IMR-90 (cell line): ENCODE measurements around the gene PTPRN2. TPM values are rescaled to one million over a fixed set of nuclear protein-coding genes. Genes with fewer than 3 reads are reported as not detected.

Source experiments
- ATAC-seq: fragments of 200-7000 bp; cut with Tn5 transposase; 2 replicates; pipeline ENCODE4 v1.9.1; 2020; ENCODE audit warnings: low read depth, mild to moderate bottlenecking, moderate library complexity
- BruUV-seq: library from RNA; stranded (reverse); fragments of 400-500 nt; replicated peaks from 2 replicates; lab custom pipeline; 2021; lab: Mats Ljungman, UMichigan
- CTCF ChIA-PET: fragments of 300-600 bp; formaldehyde crosslinking; extraction: SDS; loops from one replicate; lab custom pipeline; 2021; ENCODE audit warnings: antibody characterized with exemption; lab: Yijun Ruan, JAX
- POLR2A ChIA-PET: fragments of 300-600 bp; sonication (Branson Sonifier 250); formaldehyde crosslinking; loops from one replicate; lab custom pipeline; 2022; ENCODE audit warnings: antibody characterized with exemption; ENCODE audit not compliant: unreplicated experiment; lab: Charles Lee
- DNase-seq: peaks from one replicate; pipeline ENCODE4 v3.0.0; 2013
- H2AFZ ChIP-seq: replicated peaks from 2 replicates; pipeline ENCODE3; 2013; ENCODE audit warnings: low read length, mild to moderate bottlenecking; ENCODE audit not compliant: poor library complexity
- H2AK5ac ChIP-seq: 2 replicates; pipeline ENCODE4 v1.6.1; 2013; ENCODE audit warnings: low read depth, low read length, inconsistent platforms
- H2AK9ac ChIP-seq: replicated peaks from 2 replicates; pipeline ENCODE3; 2013; ENCODE audit warnings: mild to moderate bottlenecking, low read depth, low read length, moderate library complexity; ENCODE audit not compliant: poor library complexity
- H2BK120ac ChIP-seq: 2 replicates; pipeline ENCODE4 v1.6.1; 2013; ENCODE audit warnings: low read depth, low read length, inconsistent platforms
- H2BK15ac ChIP-seq: 3 replicates; pipeline ENCODE4 v1.6.1; 2013; ENCODE audit warnings: low read depth, low read length, inconsistent platforms
- H2BK20ac ChIP-seq: 2 replicates; pipeline ENCODE4 v1.6.1; 2013; ENCODE audit warnings: low read depth, mild to moderate bottlenecking, inconsistent platforms, low read length, moderate library complexity
- H2BK5ac ChIP-seq: 2 replicates; pipeline ENCODE4 v1.6.1; 2013; ENCODE audit warnings: mild to moderate bottlenecking, low read depth, low read length, inconsistent platforms; ENCODE audit not compliant: poor library complexity, severe bottlenecking
- H3K14ac ChIP-seq: replicated peaks from 2 replicates; pipeline ENCODE4 v1.6.1; 2013; ENCODE audit warnings: low read depth, low read length, inconsistent platforms
- H3K18ac ChIP-seq: 2 replicates; pipeline ENCODE4 v1.6.1; 2013; ENCODE audit warnings: low read depth, low read length, control low read depth
- H3K23ac ChIP-seq: 2 replicates; pipeline ENCODE4 v1.6.1; 2013; ENCODE audit warnings: low read depth, low read length, inconsistent platforms
- H3K27ac ChIP-seq: 2 replicates; pipeline ENCODE4 v1.5.1; 2013; ENCODE audit warnings: mild to moderate bottlenecking, control low read depth, low read length; ENCODE audit not compliant: insufficient read depth
- H3K27me3 ChIP-seq: 2 replicates; pipeline ENCODE4 v1.6.1; 2013; ENCODE audit warnings: low read length; ENCODE audit not compliant: control insufficient read depth, insufficient read depth
- H3K36me3 ChIP-seq: 2 replicates; pipeline ENCODE4 v1.6.1; 2013; ENCODE audit warnings: low read length, mixed read lengths; ENCODE audit not compliant: control insufficient read depth, insufficient read depth
- H3K4ac ChIP-seq: 2 replicates; pipeline ENCODE4 v1.6.1; 2013; ENCODE audit warnings: low read depth, low read length, inconsistent platforms
- H3K4me1 ChIP-seq: 2 replicates; pipeline ENCODE4 v1.6.1; 2013; ENCODE audit warnings: low read length, mixed read lengths; ENCODE audit not compliant: control insufficient read depth, insufficient read depth
- H3K4me2 ChIP-seq: 2 replicates; pipeline ENCODE4 v1.6.1; 2013; ENCODE audit warnings: low read depth, mild to moderate bottlenecking, control low read depth, low read length, moderate library complexity
- H3K4me3 ChIP-seq: 2 replicates; pipeline ENCODE4 v1.5.1; 2013; ENCODE audit warnings: low read depth, mild to moderate bottlenecking, control low read depth, low read length, moderate library complexity; ENCODE audit not compliant: insufficient read depth
- H3K56ac ChIP-seq: 2 replicates; pipeline ENCODE4 v1.6.1; 2013; ENCODE audit warnings: low read length, inconsistent platforms; ENCODE audit not compliant: insufficient read depth; ENCODE audit errors: extremely low read depth
- H3K79me1 ChIP-seq, 2 experiments: 2 replicates each; pipeline ENCODE4 v1.6.1; 2013; ENCODE audit warnings: low read length in 2 of 2, inconsistent platforms in 1 of 2, low read depth in 1 of 2
- H3K9ac ChIP-seq: 2 replicates; pipeline ENCODE4 v1.6.1; 2013; ENCODE audit warnings: low read depth, low read length, control low read depth
- H3K9me1 ChIP-seq: 2 replicates; pipeline ENCODE4 v1.6.1; 2013; ENCODE audit warnings: low read length, inconsistent platforms; ENCODE audit not compliant: insufficient read depth
- H3K9me3 ChIP-seq: 2 replicates; pipeline ENCODE4 v1.6.1; 2013; ENCODE audit warnings: low read length; ENCODE audit not compliant: control insufficient read depth, insufficient read depth
- H4K20me1 ChIP-seq: 2 replicates; pipeline ENCODE4 v1.6.1; 2013; ENCODE audit warnings: low read length, inconsistent platforms; ENCODE audit not compliant: insufficient read depth
- H4K5ac ChIP-seq: 2 replicates; pipeline ENCODE4 v1.6.1; 2013; ENCODE audit warnings: mild to moderate bottlenecking, low read depth, low read length, control low read depth
- H4K8ac ChIP-seq, 2 experiments: 2 replicates each; pipeline ENCODE4 v1.6.1; 2013; ENCODE audit warnings: low read depth in 2 of 2, low read length in 2 of 2, control low read depth in 1 of 2, inconsistent platforms in 1 of 2
- H4K91ac ChIP-seq: 2 replicates; pipeline ENCODE4 v1.6.1; 2013; ENCODE audit warnings: low read depth, low read length, inconsistent platforms; ENCODE audit not compliant: insufficient read depth
- CEBPB ChIP-seq: IDR thresholded peaks from 2 replicates; pipeline ENCODE4 v1.6.1; 2012; ENCODE audit warnings: low read depth, low read length, improper control_type of control experiment
- MXI1 ChIP-seq: IDR thresholded peaks from 2 replicates; pipeline ENCODE4 v1.6.1; 2012; ENCODE audit warnings: low read depth, mild to moderate bottlenecking, low read length, moderate library complexity, borderline replicate concordance
- NFE2L2 ChIP-seq: fragments of 150-350 bp; IDR thresholded peaks from 2 replicates; pipeline ENCODE4 v1.6.1; 2016; ENCODE audit warnings: low read depth, mild to moderate bottlenecking, low read length
- RCOR1 ChIP-seq: IDR thresholded peaks from 2 replicates; pipeline ENCODE4 v1.6.1; 2012; ENCODE audit warnings: mild to moderate bottlenecking, low read length, improper control_type of control experiment; ENCODE audit not compliant: insufficient replicate concordance
- SMC3 ChIP-seq: fragments of 150-350 bp; IDR thresholded peaks from 2 replicates; pipeline ENCODE4 v1.6.1; 2016; ENCODE audit warnings: low read depth, mild to moderate bottlenecking, antibody characterized with exemption, low read length, moderate library complexity
- WGBS, 2 experiments: methylation state at CpG; one replicate each; pipeline versions ENCODE4 v1.1.5 to v1.1.7; 2013; ENCODE audit warnings: missing lambda C conversion rate in 2 of 2; ENCODE audit not compliant: insufficient read length in 1 of 2; ENCODE audit errors: extremely low coverage in 2 of 2; 5-methylcytosine and 5-hydroxymethylcytosine counted together
- dilution Hi-C: fragments of 300-500 bp; cut with HindIII; formaldehyde crosslinking; loops from one replicate; pipeline ENCODE4 v1.14.3; 2018; ENCODE audit warnings: low sequenced_read_pairs; ENCODE audit not compliant: unreplicated experiment
- in situ Hi-C: fragments of 300-500 bp; cut with MboI; formaldehyde crosslinking; loops from 3 replicates; pipeline ENCODE4 v1.14.3; 2019; ENCODE audit warnings: low sequenced_read_pairs, inconsistent platforms, mixed read lengths
- intact Hi-C: fragments of 100-400 bp; cut with micrococcal nuclease; formaldehyde crosslinking; loops from 2 replicates; pipeline ENCODE4 v1.10.0; 2022
- polyA plus RNA-seq, 3 experiments: library from polyadenylated mRNA; depleted of rRNA; stranded (reverse); fragments of >200 nt; gene quantifications; 2 replicates each; pipeline ENCODE4 v1.2.3, GENCODE V29; 2012; ENCODE audit warnings: low replicate concordance in 1 of 3
- total RNA-seq: library from RNA; depleted of rRNA; stranded (reverse); fragments of >200 nt; gene quantifications from 2 replicates; pipeline ENCODE4 v1.2.3, GENCODE V29; 2012
- TF ChIP-seq, protein P1 (sequence below): fragments of 150-350 bp; IDR thresholded peaks from 2 replicates; pipeline ENCODE4 v1.6.1; 2016; ENCODE audit warnings: low read depth, mild to moderate bottlenecking, low read length, moderate library complexity, borderline replicate concordance
- TF ChIP-seq, protein P2 (sequence below): conservative IDR thresholded peaks from 2 replicates; pipeline ENCODE4 v1.5.1; 2012; ENCODE audit warnings: mild to moderate bottlenecking, low read depth, low read length, improper control_type of control experiment

PTPRN2 gene
- total and polyA plus RNA-seq, 2 of the 4 experiments (the other 2 are of a cell fraction): 0.03 TPM; not detected in 1

DNA sequence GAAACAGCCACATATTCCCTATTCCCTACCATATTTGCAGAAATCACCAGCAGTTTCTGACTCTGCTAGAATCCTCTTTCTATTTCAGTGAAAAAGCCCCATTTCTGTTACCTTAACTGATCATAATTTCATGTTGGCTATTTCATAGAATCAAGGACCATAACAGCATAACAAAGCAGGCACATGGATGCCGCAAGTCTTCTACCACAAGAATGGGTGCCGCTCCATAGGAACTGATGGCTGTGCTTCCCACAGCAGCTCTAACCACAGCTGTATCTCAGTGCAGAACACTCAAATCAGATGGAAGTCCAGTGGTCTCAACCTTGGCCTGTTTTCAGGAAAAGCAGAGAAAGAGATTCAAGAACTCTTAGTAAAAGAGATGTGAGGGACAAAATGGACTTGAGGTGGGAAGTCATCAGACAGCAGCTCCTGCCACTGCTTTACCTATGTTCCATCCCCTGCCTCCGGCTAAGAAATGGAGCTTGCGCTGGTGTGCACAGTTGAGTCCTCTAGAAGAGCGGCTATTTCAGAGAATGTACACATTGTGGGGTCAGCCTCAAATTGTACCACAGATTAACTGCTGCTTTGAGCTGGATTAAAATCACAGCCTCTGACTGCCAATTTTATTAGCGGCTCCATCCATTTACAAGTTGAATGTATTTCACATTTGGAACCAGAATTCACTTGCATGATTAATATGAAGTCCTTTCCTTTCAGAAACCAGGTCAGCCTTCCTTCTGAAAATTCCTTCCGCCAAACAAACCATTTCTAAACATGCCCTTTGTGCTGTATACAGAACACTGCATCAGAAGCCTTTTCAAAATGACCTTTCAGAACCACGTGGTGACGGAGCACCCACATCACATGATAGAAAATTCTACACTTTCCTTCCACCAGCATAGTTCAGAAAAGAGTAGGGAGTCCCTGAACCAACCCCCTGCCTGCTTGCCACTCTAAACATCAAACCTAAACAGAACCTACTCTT lies 7.7 kb downstream of the PTPRN2 start:
- no peak overlapping the region for H2AK9ac ChIP-seq
- no peak overlapping the region for H3K14ac ChIP-seq
- H3K9me1 ChIP-seq: no peaks in the 10 kb centered on the region
- in situ Hi-C loops: no loop called here
- H3K4me2 ChIP-seq: no peak overlapping the region
- no peak overlapping the region for H2AFZ ChIP-seq
- ATAC-seq (no peak), DNase-seq (no peak)
- no peak overlapping the region for H3K27ac ChIP-seq
- no peak overlapping the region for H2BK15ac ChIP-seq
- no peak overlapping the region for H3K18ac ChIP-seq
- peaks cover under 1% of the 10 kb centered on the region; the same call in 1 of the 2 replicates for H3K27me3 ChIP-seq
- BruUV-seq: no TSS peak
- no peak overlapping the region for H2BK20ac ChIP-seq
- POLR2A ChIA-PET: no interaction called here
- no peak overlapping the region for H4K8ac ChIP-seq
- WGBS, 2 experiments: 83% methylated on average over 2 of the region's 9 CpGs; no CpG with 5 or more reads in 1 of the 2 experiments
- no peaks in the 10 kb centered on the region for H4K20me1 ChIP-seq
- CTCF ChIA-PET: no interaction called here
- TF ChIP-seq, protein P1, sequence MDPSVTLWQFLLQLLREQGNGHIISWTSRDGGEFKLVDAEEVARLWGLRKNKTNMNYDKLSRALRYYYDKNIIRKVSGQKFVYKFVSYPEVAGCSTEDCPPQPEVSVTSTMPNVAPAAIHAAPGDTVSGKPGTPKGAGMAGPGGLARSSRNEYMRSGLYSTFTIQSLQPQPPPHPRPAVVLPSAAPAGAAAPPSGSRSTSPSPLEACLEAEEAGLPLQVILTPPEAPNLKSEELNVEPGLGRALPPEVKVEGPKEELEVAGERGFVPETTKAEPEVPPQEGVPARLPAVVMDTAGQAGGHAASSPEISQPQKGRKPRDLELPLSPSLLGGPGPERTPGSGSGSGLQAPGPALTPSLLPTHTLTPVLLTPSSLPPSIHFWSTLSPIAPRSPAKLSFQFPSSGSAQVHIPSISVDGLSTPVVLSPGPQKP: no peak
- TF ChIP-seq RCOR1 (no peak), NFE2L2 (no peak), CEBPB (no peak), MXI1 (no peak), SMC3 (no peak)
- TF ChIP-seq, protein P2, sequence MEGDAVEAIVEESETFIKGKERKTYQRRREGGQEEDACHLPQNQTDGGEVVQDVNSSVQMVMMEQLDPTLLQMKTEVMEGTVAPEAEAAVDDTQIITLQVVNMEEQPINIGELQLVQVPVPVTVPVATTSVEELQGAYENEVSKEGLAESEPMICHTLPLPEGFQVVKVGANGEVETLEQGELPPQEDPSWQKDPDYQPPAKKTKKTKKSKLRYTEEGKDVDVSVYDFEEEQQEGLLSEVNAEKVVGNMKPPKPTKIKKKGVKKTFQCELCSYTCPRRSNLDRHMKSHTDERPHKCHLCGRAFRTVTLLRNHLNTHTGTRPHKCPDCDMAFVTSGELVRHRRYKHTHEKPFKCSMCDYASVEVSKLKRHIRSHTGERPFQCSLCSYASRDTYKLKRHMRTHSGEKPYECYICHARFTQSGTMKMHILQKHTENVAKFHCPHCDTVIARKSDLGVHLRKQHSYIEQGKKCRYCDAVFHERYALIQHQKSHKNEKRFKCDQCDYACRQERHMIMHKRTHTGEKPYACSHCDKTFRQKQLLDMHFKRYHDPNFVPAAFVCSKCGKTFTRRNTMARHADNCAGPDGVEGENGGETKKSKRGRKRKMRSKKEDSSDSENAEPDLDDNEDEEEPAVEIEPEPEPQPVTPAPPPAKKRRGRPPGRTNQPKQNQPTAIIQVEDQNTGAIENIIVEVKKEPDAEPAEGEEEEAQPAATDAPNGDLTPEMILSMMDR: no peak
- H4K5ac ChIP-seq: no peak overlapping the region
- no peak overlapping the region for H3K23ac ChIP-seq
- intact Hi-C loops: no loop called here
- no peak overlapping the region for H2AK5ac ChIP-seq
- H3K4me3 ChIP-seq: no peak overlapping the region
- no peak overlapping the region for H2BK5ac ChIP-seq
- dilution Hi-C loops: no loop called here
- no peaks in the 10 kb centered on the region for H3K79me1 ChIP-seq
- H3K4me1 ChIP-seq: no peaks in the 10 kb centered on the region
- peaks cover 5% of the 10 kb centered on the region for H3K9me3 ChIP-seq
- no peak overlapping the region for H2BK120ac ChIP-seq
- H3K56ac ChIP-seq: no peak overlapping the region
- no peak overlapping the region for H3K4ac ChIP-seq
- no peaks in the 10 kb centered on the region for H3K36me3 ChIP-seq
- no peak overlapping the region for H4K91ac ChIP-seq
- H3K9ac ChIP-seq: no peak overlapping the region
